ENCODE measurements around the gene M1AP. TPM values are rescaled to one million over a fixed set of nuclear protein-coding genes. Genes with fewer than 3 reads are reported as not detected.

The M1AP gene
- total and polyA plus RNA-seq, 4 donors, result 0.77 to 1.2 (median 0.88) TPM

- WGBS, 2 donors, result 95 to 97% methylated on average over 15 of the region's 15 CpGs
- Histone ChIP-seq H3K4me3 (no peak overlapping the region), H3K4me1 (ENCODE audit: control insufficient read depth in 5 of 5, insufficient read depth in 5 of 5, low read length in 5 of 5) (no peaks in the 10 kb centered on the region), H3K27ac (ENCODE audit: low read depth in 1 of 2, low read length in 1 of 2) (no peak overlapping the region), H3K27me3 (ENCODE audit: control insufficient read depth in 3 of 3, insufficient read depth in 3 of 3, low read length in 2 of 3) (no peaks in the 10 kb centered on the region), H3K9me3 (ENCODE audit: control insufficient read depth in 4 of 4, insufficient read depth in 3 of 4, low read length in 3 of 4) (no peaks in the 10 kb centered on the region), H3K36me3 (ENCODE audit: control insufficient read depth in 4 of 4, insufficient read depth in 4 of 4, low read length in 4 of 4) (peaks cover 5 to 22% (median 15%) of the 10 kb centered on the region in 4 donors), H3K9ac (ENCODE audit: insufficient read depth in 1 of 2, low read length in 2 of 2) (no peak overlapping the region)
- no peak for DNase-seq
- ATAC-seq (ENCODE audit: insufficient read depth, low FRiP score), result no peak
- no peak for TF ChIP-seq CTCF (IDR thresholded peaks at IDR 0.05; ENCODE audit: control extremely low read depth, extremely low read depth)
Observed at GRCh38 chr2:74679615-74680014, 31.5 kb upstream of the M1AP start.

- Histone ChIP-seq H3K4me1 (ENCODE audit: control insufficient read depth in 5 of 5, insufficient read depth in 5 of 5, low read length in 5 of 5) (peaks cover 0 to 2% (median 0%) of the 10 kb centered on the region in 5 donors), H3K36me3 (ENCODE audit: control insufficient read depth in 4 of 4, insufficient read depth in 4 of 4, low read length in 4 of 4) (peaks cover 5 to 26% (median 16%) of the 10 kb centered on the region in 4 donors), H3K27me3 (ENCODE audit: control insufficient read depth in 3 of 3, insufficient read depth in 3 of 3, low read length in 2 of 3) (no peaks in the 10 kb centered on the region), H3K27ac (ENCODE audit: low read depth in 1 of 2, low read length in 1 of 2) (no peak overlapping the region), H3K9me3 (ENCODE audit: control insufficient read depth in 4 of 4, insufficient read depth in 3 of 4, low read length in 3 of 4) (no peaks in the 10 kb centered on the region), H3K9ac (ENCODE audit: insufficient read depth in 1 of 2, low read length in 2 of 2) (no peak overlapping the region), H3K4me3 (no peak overlapping the region)
- DNase-seq (no peak), ATAC-seq (ENCODE audit: insufficient read depth, low FRiP score) (no peak)
- no peak for TF ChIP-seq CTCF (IDR thresholded peaks at IDR 0.05; ENCODE audit: control extremely low read depth, extremely low read depth)
- 86 to 89% methylated on average over 4 of the region's 4 CpGs for WGBS, 2 donors
Observed at GRCh38 chr2:74676331-74676730, 28.2 kb upstream of the M1AP start.

GRCh38 chr2:74675090-74675489, 27.0 kb upstream of the M1AP start:
- Histone ChIP-seq H3K9me3 (ENCODE audit: control insufficient read depth in 4 of 4, insufficient read depth in 3 of 4, low read length in 3 of 4) (no peaks in the 10 kb centered on the region), H3K27ac (ENCODE audit: low read depth in 1 of 2, low read length in 1 of 2) (no peak overlapping the region), H3K36me3 (ENCODE audit: control insufficient read depth in 4 of 4, insufficient read depth in 4 of 4, low read length in 4 of 4) (peaks cover 5 to 23% (median 16%) of the 10 kb centered on the region in 4 donors), H3K27me3 (ENCODE audit: control insufficient read depth in 3 of 3, insufficient read depth in 3 of 3, low read length in 2 of 3) (no peaks in the 10 kb centered on the region), H3K9ac (ENCODE audit: insufficient read depth in 1 of 2, low read length in 2 of 2) (no peak overlapping the region), H3K4me1 (ENCODE audit: control insufficient read depth in 5 of 5, insufficient read depth in 5 of 5, low read length in 5 of 5) (peaks cover 0 to 2% (median 0%) of the 10 kb centered on the region in 5 donors), H3K4me3 (no peak overlapping the region)
- no peak for ATAC-seq (ENCODE audit: insufficient read depth, low FRiP score)
- WGBS, 2 donors, result 92 to 98% methylated on average over 6 of the region's 6 CpGs
- DNase-seq, result no peak
- no peak for TF ChIP-seq CTCF (IDR thresholded peaks at IDR 0.05; ENCODE audit: control extremely low read depth, extremely low read depth)

Measured in lung (tissue), 12 donors.